ENCODE results near the gene OR6C2. TPM values are rescaled to one million over a fixed set of nuclear protein-coding genes. Genes with fewer than 3 reads are reported as not detected.
"Not testable (repeated sequence)": the region's sequence is repeated elsewhere in the genome, so short reads cannot be mapped to it uniquely, and the experiment has no call there.

Gene OR6C2
- polyA plus RNA-seq, 1 donor from 2014 or later: not detected

DNA sequence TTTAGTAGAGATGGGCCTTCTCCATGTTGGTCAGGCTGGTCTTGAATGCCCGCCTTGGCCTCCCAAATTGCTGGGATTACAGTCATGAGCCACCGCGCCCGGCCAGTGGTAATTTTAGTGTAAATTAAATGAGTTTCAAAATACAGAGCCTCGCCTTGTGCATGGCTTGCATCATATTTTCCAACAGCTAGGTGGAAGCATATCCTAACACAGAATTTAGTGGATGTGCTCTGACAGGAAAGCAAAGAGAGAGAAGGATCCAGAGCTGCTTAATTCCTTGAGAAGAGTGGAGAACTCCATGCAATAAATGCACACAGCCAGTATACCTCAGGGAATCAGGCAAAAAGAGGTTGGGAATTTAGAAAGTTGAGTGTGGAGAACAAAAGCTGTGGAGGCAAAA lies 2.5 kb downstream of the OR6C2 start:
- Mint-ChIP-seq H3K9me3 (peaks cover 0 to 13% (median 2%) of the 10 kb centered on the region in 3 donors), H3K36me3 (no peaks in the 10 kb centered on the region), H3K4me1 (no peaks in the 10 kb centered on the region), H3K27me3 (no peaks in the 10 kb centered on the region), H3K4me3 (no peak overlapping the region), H3K27ac (no peak overlapping the region)

DNA sequence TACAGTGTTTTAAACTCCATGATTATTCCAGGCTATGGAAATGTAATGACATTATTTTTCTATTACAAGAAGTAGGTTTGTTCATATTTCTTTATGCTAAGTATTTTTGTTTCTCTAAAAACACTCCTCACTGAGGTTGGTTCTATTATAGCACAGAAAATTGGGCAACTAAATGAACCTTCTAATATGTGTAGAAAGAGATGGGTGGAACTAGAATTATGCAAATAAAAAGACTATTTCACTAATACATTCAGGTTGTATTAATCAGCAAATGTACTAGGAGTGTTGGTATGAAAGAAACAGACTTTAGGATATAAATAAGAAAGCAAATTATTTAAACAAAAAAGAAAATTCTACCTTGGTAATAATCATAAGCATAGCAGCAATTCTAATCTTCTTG lies 4.9 kb downstream of the OR6C2 start:
- Mint-ChIP-seq H3K36me3 (no peaks in the 10 kb centered on the region), H3K4me3 (no peak overlapping the region), H3K4me1 (no peaks in the 10 kb centered on the region), H3K27ac (no peak overlapping the region), H3K9me3 (no peaks in the 10 kb centered on the region), H3K27me3 (no peaks in the 10 kb centered on the region)

DNA sequence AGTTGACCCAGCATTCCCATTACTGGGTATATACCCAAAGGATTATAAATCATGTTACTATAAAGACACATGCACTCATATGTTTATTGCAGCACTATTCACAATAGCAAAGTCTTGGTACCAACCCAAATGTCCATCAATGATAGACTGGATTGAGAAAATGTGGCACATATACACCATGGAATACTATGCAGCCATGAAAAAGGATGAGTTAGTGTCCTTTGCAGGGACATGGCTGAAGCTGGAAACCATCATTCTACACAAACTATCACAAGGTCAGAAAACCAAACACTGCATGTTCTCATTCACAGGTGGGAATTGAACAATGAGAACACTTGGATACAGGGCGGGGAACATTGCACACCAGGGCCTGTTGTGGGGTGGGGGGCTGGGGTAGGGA lies 21.1 kb downstream of the OR6C2 start:
- H3K27me3 Mint-ChIP-seq, H3K27ac Mint-ChIP-seq, H3K4me3 Mint-ChIP-seq, H3K9me3 Mint-ChIP-seq, H3K36me3 Mint-ChIP-seq: not testable (repeated sequence)
- H3K4me1 Mint-ChIP-seq: peaks cover 22 to 31% (median 24%) of the 10 kb centered on the region in 3 donors

DNA sequence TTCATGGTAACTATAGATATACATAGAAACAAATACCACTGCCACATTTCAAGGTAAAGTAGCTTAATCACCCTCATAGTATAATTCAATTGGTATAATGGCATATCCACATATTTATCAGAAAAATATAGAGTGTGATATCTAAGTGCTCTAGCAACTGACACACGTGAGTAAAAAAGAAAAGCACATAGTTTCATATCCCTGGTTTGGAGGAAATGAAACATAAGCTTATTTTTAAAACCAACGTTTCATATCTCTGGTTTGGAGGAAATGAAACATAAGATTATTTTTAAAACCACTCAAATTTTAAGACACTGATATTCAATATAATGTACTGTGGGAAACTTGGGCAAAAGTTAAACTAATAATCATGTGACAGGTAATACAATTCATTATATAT lies 24.0 kb downstream of the OR6C2 start:
- Mint-ChIP-seq H3K9me3 (peaks cover 0 to 2% (median 2%) of the 10 kb centered on the region in 3 donors), H3K36me3 (peaks cover 1% of the 10 kb centered on the region), H3K27ac (no peak overlapping the region), H3K4me1 (peaks cover 23 to 34% (median 27%) of the 10 kb centered on the region in 3 donors), H3K4me3 (peak overlapping the region in 2 of 4 donors; percentile 12 to 85), H3K27me3 (no peaks in the 10 kb centered on the region)

DNA sequence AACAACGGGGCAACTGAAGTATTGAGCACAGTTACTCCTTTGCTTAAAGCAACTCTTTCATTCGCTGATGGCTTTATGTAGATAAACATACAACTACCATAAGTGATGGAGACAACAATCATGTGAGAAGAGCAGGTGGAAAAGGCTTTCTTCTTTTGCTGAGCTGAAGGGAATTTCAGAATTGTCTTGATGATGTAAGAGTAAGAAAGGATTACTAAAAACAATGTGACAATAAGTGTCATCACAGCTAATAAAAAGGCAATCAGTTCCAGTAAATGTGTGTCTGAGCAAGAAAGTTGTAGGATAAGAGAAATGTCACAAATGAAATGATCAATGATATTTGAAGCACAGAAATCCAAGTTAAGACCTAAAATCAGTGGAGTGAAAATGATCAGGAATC lies 25.4 kb downstream of the OR6C2 start:
- Mint-ChIP-seq H3K4me1 (peaks cover 23 to 34% (median 27%) of the 10 kb centered on the region in 3 donors), H3K9me3 (peaks cover 0 to 2% (median 2%) of the 10 kb centered on the region in 3 donors), H3K4me3 (peak overlapping the region in 1 of 4 donors; percentile 67), H3K27ac (no peak overlapping the region), H3K36me3 (peaks cover 1% of the 10 kb centered on the region), H3K27me3 (no peaks in the 10 kb centered on the region)

DNA sequence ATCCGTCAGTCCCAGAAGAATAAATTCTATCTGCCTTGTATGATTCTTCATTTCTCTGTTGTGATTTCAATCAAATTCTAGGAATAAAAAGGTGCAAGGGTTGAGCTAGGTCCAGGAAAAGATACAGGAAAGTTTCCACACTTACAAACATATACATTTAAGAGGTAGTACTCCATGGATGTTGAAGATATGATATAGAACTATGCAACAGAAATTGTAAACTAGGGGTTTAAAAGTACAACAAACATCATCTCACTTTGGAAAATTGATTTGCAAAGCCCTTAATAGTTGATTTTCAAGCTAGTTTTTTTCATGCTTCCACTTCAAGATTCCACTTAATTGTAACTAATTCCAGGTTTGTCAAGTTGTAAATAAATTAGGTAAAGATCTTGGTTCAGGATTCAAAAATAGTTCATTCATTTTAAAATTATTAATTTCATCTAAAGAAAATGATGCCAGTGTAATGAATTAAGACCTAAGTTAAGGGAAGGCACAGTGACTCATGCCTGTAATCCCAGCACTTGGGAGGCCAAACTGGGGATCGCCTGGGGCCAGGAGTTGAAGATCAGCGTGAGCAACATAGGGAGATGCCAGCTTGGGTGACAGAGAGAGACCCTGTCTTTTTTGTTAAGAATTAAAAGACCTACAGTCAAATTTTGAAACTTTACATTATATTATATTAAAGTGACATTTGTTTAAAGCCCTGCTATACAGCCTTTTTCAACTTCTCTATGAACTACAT lies 26.4 kb downstream of the OR6C2 start, which contains the start of gene OR6C70:
Gene OR6C70, minus strand, starts transcription at position 51 of the 742 bp plus-strand sequence. Its CDS starts 0 bp downstream, at position 51.
- peaks cover 23 to 33% (median 27%) of the 10 kb centered on the region in 3 donors for H3K4me1 Mint-ChIP-seq
- no peak within 1 kb of the TSS for H3K27ac Mint-ChIP-seq
- peak within 1 kb of the TSS in 1 of 4 donors; percentile 67 for H3K4me3 Mint-ChIP-seq
- H3K9me3 Mint-ChIP-seq: peaks cover 0 to 2% (median 2%) of the 10 kb centered on the region in 3 donors
- H3K36me3 Mint-ChIP-seq: no peaks in the 10 kb centered on the region
- no peaks in the 10 kb centered on the region for H3K27me3 Mint-ChIP-seq

DNA sequence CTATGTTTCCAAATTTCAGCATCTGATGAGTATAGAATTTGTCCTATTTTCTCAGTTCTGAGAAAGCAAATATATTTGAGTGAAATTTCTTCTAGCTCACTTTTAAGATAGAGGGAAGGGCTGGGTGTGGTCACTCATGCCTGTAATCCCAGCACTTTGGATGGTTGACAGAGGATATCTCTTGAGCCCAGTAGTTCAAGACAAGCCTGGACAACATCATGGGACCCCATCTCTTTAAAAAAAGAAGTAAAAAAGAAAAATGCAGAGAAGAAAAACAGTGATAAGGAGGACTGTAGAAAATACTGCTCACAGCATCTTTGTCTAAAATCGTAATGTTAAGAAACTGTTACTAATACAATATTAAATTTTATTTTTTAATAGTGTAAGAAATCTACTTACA lies 28.4 kb downstream of the OR6C2 start:
- H3K36me3 Mint-ChIP-seq: no peaks in the 10 kb centered on the region
- no peaks in the 10 kb centered on the region for H3K27me3 Mint-ChIP-seq
- H3K4me1 Mint-ChIP-seq: peaks cover 15 to 22% (median 19%) of the 10 kb centered on the region in 3 donors
- H3K4me3 Mint-ChIP-seq: no peak overlapping the region
- peaks cover 0 to 2% (median 2%) of the 10 kb centered on the region in 3 donors for H3K9me3 Mint-ChIP-seq
- H3K27ac Mint-ChIP-seq: no peak overlapping the region

DNA sequence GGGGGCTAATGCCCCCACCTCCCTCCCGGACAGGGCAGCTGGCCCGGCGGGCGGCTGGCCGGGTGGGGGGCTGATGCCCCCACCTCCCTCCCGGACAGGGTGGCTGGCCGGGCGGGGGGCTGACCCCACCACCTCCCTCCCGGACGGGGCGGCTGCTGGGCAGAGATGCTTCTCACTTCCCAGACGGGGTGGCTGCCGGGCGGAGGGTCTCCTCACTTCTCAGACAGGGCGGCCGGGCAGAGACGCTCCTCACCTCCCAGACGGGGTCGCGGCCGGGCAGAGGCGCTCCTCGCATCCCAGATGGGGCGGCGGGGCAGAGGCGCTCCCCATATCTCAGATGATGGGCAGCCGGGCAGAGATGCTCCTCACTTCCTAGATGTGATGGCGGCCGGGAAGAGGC lies 35.3 kb downstream of the OR6C2 start:
- H3K27me3 Mint-ChIP-seq, H3K9me3 Mint-ChIP-seq, H3K27ac Mint-ChIP-seq, H3K4me1 Mint-ChIP-seq, H3K36me3 Mint-ChIP-seq, H3K4me3 Mint-ChIP-seq: not testable (repeated sequence)

DNA sequence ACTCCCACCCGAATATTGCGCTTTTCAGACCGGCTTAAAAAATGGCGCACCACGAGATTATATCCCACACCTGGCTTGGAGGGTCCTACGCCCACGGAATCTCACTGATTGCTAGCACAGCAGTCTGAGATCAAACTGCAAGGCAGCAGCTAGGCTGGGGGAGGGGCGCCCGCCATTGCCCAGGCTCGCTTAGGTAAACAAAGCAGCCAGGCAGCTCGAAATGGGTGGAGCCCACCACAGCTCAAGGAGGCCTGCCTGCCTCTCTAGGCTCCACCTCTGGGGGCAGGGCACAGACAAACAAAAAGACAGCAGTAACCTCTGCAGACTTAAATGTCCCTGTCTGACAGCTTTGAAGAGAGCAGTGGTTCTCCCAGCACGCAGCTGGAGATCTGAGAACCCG lies 40.4 kb downstream of the OR6C2 start:
- not testable (repeated sequence) for H3K27me3 Mint-ChIP-seq, H3K4me3 Mint-ChIP-seq, H3K27ac Mint-ChIP-seq, H3K9me3 Mint-ChIP-seq, H3K36me3 Mint-ChIP-seq, H3K4me1 Mint-ChIP-seq

DNA sequence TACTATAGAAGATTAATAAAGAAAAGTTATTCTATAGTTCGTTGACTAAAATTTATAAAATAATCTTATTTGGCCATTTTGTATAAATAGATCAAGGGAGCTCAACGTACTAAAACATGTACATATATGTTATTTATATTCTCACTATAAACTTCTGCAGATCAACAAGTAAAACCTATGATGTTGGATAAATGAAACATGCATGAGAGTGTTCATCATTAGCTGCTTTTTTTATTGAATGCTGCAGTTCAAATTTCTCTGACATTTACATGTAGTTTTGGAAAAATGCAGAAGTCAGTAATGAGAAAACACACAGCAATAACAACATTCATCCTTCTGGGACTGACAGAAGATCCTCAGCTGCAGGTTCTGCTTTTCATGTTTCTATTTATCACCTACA lies 48.2 kb downstream of the OR6C2 start, which contains the start of gene OR6C68:
Gene OR6C68, plus strand, starts transcription at position 301 of the 400 bp plus-strand sequence. Its CDS starts 0 bp downstream, at position 301.
- peaks cover 0 to 2% (median 1%) of the 10 kb centered on the region in 3 donors for H3K4me1 Mint-ChIP-seq
- no peaks in the 10 kb centered on the region for H3K36me3 Mint-ChIP-seq
- H3K27ac Mint-ChIP-seq: no peak within 1 kb of the TSS
- peaks cover 0 to 2% (median 1%) of the 10 kb centered on the region in 3 donors for H3K9me3 Mint-ChIP-seq
- no peak within 1 kb of the TSS for H3K4me3 Mint-ChIP-seq
- no peaks in the 10 kb centered on the region for H3K27me3 Mint-ChIP-seq

DNA sequence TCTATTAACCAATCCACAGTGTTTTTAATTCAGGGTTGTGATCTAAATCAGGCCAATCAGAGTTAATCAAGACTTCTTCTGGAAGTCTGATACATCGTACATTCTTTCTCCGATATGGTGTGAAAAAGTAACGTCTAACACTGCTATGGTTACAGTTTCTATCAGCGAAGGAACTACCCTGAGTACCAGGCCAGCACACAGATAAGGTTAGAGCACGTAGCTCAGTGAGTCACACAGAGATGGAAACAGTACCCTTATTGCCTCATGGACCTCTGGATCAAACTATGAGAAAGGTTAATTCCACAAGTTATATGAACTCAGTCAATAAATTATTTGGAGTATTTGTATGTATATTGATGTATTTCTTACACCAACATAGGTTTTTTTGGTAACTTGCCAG lies 51.6 kb downstream of the OR6C2 start:
- Mint-ChIP-seq H3K9me3 (peaks cover 0 to 1% (median 0%) of the 10 kb centered on the region in 3 donors), H3K27me3 (no peaks in the 10 kb centered on the region), H3K4me1 (peaks cover 0 to 3% (median 2%) of the 10 kb centered on the region in 3 donors), H3K27ac (no peak overlapping the region), H3K4me3 (no peak overlapping the region), H3K36me3 (no peaks in the 10 kb centered on the region)

DNA sequence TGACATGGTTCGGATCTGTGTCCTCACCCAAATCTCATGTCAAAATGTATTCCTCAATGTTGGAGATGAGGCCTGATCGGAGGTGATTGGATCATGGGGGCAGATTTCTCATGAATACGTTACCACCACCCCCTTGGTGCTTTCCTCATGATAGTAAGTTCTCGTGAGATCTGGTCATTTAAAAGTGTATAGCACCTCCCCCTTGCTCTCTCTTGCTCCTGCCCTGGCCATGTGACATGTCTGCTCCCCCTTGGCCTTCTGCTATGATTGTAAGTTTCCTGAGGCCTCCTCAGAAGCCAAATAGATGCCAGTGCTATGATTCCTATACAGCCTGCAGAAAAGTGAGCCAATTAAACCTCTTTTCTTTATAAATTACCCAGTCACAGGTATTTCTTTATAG lies 55.4 kb downstream of the OR6C2 start:
- no peaks in the 10 kb centered on the region for H3K9me3 Mint-ChIP-seq
- no peak overlapping the region for H3K27ac Mint-ChIP-seq
- no peaks in the 10 kb centered on the region for H3K27me3 Mint-ChIP-seq
- H3K4me1 Mint-ChIP-seq: peaks cover 0 to 5% (median 2%) of the 10 kb centered on the region in 3 donors
- peak overlapping the region in 1 of 4 donors; percentile 18 for H3K4me3 Mint-ChIP-seq
- H3K36me3 Mint-ChIP-seq: no peaks in the 10 kb centered on the region

DNA sequence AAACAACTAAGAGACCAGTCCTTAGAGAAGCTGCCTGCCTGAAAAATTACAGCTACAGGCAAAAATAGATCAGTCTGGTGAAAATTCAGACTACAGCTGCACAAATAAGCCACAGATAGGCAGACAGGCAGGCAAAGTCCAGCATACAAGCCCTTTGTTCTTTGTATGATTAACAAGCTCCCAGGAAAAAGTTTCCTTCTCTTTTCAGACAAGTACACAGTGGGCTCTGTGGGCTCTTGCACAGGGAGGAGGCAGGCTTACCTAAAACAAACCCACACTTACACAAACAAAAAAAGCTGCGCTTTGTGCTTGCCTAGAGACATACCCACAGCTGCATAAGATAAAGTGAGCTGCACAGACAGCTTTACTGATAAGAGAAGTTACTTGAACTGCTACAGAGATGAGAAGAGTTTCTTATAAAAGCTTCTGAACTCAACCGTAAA lies 56.0 kb downstream of the OR6C2 start:
- Mint-ChIP-seq H3K9me3 (no peaks in the 10 kb centered on the region), H3K27me3 (no peaks in the 10 kb centered on the region), H3K36me3 (no peaks in the 10 kb centered on the region), H3K4me3 (no peak overlapping the region), H3K27ac (peak overlapping the region in 1 of 3 donors; percentile 49), H3K4me1 (peaks cover 0 to 5% (median 2%) of the 10 kb centered on the region in 3 donors)

DNA sequence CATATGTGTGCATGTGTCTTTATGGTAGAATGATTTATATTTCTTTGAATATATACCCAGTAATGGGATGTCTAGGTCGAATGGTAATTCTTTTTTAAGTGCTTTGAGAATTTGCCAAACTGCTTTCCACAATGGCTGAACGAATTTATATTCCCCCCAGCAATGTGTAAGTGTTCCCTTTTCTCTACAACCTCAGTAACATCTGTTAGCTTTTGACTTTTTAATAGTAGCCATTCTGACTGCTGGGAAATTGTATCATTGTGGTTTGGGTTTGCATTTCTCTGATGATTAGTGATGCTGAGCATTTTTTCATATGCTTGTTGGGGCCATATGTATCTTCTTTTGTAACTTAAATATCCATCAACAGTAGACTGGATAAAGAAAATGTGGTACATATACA lies 57.7 kb downstream of the OR6C2 start:
- peaks cover 0 to 5% (median 2%) of the 10 kb centered on the region in 3 donors for H3K4me1 Mint-ChIP-seq
- H3K4me3 Mint-ChIP-seq: no peak overlapping the region
- H3K36me3 Mint-ChIP-seq: no peaks in the 10 kb centered on the region
- H3K27me3 Mint-ChIP-seq: no peaks in the 10 kb centered on the region
- H3K9me3 Mint-ChIP-seq: no peaks in the 10 kb centered on the region
- no peak overlapping the region for H3K27ac Mint-ChIP-seq
